PC-3 (cell line): ENCODE data around the gene PLA2G2D.

Experiments used
- EZH2phosphoT487 ChIP-seq: fragments of 300-600 bp; sonication (generic); IDR thresholded peaks from 2 replicates; pipeline ENCODE4 v1.6.1; 2018; ENCODE audit warnings: mild to moderate bottlenecking, antibody characterized with exemption, low read length, borderline replicate concordance
- TF ChIP-seq, protein P1 (sequence below): fragments of 300-600 bp; sonication (generic); conservative IDR thresholded peaks from 2 replicates; pipeline ENCODE4 v1.5.1; 2017; ENCODE audit warnings: antibody characterized with exemption, low read depth, mild to moderate bottlenecking, low read length

DNA sequence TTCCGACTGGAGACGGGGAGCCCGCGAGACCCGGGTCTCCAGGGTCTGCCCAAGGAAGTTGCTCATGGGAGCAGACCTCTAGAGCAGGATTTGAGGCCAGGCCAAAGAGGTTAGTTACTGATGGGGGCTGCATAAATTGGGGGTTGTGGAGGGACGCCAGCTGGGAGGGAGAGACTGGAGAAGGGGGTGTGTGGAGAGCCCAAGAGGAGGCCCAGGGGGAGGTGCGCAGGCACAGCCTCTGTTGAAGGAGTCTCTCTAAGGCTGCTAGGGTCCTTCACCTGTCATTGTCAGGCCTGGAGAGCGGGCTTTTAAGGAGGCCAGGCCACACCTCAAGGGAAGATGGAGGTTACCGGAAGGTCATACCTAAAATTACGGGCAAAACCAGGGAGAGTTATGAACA is 49.0 kb downstream of the PLA2G2D start:
- TF ChIP-seq, protein P1, sequence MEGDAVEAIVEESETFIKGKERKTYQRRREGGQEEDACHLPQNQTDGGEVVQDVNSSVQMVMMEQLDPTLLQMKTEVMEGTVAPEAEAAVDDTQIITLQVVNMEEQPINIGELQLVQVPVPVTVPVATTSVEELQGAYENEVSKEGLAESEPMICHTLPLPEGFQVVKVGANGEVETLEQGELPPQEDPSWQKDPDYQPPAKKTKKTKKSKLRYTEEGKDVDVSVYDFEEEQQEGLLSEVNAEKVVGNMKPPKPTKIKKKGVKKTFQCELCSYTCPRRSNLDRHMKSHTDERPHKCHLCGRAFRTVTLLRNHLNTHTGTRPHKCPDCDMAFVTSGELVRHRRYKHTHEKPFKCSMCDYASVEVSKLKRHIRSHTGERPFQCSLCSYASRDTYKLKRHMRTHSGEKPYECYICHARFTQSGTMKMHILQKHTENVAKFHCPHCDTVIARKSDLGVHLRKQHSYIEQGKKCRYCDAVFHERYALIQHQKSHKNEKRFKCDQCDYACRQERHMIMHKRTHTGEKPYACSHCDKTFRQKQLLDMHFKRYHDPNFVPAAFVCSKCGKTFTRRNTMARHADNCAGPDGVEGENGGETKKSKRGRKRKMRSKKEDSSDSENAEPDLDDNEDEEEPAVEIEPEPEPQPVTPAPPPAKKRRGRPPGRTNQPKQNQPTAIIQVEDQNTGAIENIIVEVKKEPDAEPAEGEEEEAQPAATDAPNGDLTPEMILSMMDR = no peak
- TF ChIP-seq EZH2phosphoT487 = no peak
